Activated naive CD8-positive, alpha-beta T cell treated with anti-CD3 and anti-CD28 coated beads, Interleukin-2, amount 50 U/mL, for 16 hours (primary cell): Measurements from ENCODE around the gene NFE2L3.
"Not testable (repeated sequence)": the region's sequence is repeated elsewhere in the genome, so short reads cannot be mapped to it uniquely, and the experiment has no call there.

Experiments used
- DNase-seq: peaks from one replicate; pipeline ENCODE4 v3.0.0-alpha.2; 2020; ENCODE audit warnings: low read depth, low spot score

NFE2L3 gene

DNA sequence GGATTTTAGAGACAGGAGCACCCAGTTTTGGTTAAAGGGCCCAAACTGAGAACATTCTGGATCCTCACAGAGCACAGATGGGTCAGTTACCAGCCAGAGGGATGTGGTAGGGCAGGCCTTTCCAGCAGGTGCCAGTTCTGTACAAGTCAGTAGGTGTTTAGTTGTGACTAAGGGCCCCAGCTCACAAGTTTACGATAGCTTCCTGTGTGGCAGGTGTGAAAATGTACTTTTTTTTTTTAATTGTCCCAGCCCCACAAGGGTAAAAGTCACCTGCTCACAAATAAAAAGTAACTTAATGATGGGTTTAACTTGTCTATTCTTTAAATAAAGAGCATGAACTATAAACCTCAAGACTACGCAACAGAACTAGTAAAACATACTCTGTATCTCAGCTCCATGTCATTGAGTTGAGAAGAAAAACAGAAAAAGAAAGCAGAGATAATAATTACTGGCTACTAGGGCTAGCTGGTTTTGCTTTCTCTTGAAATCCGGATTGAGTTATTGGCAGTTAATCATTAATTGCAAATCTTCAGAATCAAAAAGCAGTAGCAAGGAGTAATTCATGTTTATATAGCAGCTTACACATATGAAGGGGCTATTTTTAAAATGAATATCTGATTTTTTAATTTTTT, 15.4 kb downstream of the NFE2L3 start:
- no peak for DNase-seq

DNA sequence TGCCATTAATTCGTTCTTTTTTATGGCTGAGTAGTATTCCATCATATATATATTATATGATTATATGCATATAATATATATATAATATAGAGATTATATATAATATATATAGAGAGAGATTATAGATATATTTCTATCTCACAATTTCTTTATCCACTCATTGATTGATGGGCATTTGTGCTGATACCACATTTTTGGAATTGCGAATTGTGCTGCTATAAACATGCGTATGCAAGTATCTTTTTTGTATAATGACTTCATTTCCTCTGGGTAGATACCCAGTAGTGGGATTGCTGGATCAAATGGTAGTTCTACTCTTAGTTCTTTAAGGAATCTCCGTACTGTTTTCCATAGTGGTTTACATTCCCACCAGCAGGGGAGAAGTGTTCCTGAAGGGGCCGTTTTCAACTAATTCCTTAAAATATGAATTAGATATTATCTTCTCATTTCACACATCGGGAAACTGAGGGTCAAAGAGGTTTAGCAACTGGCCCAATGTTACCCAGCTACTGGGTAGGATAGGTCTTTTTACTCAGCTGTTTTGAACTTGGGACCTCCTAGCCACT, 16.5 kb downstream of the NFE2L3 start:
- DNase-seq: no peak

DNA sequence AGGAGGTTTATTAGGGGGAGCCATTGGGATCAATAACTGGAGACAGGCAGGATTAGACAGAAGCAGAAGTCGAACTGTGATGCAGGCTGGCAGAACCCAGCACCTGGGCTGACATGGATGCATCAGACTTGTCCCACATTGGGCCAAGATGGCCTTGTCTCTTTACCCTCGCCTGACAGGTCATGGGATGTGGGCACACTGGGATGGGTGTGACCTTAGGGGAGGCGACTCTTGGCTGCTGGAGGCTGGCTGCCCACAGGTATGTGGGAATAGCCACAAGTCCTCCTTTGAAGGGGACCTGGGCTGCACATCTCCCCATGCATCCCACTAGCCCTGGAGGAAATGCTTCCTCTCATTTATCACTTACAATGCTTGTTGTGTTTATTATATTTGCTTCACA, 17.3 kb downstream of the NFE2L3 start:
- no peak for DNase-seq

DNA sequence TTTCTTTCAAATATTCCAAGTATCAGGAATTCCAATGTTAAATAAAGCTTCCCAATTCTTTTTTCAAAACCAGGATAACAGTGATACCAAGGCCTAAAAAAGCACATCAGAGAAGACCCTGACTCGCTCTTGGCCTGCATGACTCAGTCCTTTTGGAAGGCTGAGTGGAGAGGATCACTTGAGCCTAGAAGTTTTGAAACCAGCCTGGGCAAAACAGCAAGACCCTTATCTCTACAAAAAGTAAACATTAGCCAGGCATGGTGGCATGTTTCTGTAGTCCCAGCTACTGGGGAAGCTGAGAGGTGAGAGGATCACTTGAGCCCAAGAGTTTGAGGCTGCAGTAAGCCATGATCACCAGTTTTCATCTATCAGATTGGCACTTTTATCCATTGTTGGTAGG, 18.7 kb downstream of the NFE2L3 start:
- DNase-seq: no peak

DNA sequence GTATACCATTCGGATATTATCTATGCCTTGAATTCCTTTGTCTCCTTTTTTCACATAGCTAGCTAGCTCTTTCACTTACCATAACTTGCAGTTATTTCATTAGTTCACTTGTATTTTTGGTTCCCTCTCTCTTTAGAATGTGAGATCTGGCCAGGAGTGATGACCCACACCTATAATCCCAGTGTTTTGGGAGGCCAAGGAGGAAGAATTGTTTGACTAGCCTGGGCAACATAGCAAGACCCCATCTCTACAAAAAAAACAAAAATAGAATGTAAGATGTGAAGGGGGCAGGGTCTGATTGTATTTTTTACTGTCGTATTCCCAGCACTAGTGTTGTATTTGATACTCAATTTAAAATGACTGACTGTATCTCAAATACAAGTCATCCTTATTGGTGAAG, 19.6 kb downstream of the NFE2L3 start:
- DNase-seq: no peak

DNA sequence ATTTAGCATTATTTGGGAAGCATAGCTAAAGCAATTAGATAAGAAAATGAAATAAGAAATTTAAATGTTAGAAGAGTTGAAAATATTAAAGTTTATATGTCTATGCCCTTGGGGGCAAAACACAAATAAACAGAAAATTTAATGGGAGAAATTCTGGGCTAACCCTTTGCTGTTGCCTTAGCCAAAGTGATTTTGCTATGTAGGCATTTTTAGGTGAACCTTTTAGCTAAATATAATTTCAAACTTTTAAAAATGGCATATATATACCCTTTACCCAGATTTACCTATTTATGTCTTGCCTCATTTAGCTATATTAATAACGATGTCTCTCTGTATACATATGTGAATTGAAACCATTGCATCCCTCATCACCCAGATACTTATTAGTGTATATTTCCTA, 20.1 kb downstream of the NFE2L3 start:
- no peak for DNase-seq

DNA sequence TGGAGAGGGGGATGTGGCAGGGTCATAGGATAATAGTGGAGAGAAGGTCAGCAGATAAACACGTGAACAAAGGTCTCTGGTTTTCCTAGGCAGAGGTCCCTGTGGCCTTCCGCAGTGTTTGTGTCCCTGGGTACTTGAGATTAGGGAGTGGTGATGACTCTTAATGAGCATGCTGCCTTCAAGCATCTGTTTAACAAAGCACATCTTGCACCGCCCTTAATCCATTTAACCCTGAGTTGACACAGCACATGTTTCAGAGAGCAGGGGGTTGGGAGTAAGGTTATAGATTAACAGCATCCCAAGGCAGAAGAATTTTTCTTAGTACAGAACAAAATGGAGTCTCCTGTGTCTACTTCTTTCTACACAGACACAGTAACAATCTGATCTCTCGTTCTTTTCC, 23.9 kb downstream of the NFE2L3 start:
- DNase-seq: not testable (repeated sequence)

DNA sequence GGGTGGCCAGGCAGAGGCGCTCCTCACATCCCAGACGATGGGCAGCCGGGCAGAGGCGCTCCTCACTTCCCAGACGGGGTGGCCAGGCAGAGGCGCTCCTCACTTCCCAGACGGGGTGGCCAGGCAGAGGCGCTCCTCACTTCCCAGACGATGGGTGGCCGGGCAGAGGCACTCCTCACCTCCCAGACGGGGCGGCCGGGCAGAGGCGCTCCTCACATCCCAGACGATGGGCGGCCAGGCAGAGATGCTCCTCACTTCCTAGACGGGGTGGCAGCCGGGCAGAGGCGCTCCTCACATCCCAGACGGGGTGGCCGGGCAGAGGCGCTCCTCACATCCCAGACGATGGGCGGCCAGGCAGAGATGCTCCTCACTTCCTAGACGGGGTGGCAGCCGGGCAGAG, 24.7 kb downstream of the NFE2L3 start:
- not testable (repeated sequence) for DNase-seq

DNA sequence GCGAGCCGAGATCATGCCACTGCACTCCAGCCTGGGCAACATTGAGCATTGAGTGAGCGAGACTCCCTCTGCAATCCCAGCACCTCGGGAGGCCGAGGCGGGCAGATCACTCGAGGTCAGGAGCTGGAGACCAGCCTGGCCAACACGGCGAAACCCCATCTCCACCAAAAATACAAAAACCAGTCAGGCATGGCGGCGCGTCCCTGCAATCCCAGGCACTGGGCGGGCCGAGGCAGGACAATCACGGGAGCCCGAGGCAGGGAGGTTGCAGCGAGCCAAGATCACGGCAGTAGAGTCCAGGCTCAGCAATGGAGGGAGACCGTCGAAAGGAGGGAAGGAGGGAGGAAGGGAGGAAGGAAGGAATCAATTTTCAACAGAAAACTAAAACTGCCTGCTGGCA, 25.3 kb downstream of the NFE2L3 start:
- not testable (repeated sequence) for DNase-seq

DNA sequence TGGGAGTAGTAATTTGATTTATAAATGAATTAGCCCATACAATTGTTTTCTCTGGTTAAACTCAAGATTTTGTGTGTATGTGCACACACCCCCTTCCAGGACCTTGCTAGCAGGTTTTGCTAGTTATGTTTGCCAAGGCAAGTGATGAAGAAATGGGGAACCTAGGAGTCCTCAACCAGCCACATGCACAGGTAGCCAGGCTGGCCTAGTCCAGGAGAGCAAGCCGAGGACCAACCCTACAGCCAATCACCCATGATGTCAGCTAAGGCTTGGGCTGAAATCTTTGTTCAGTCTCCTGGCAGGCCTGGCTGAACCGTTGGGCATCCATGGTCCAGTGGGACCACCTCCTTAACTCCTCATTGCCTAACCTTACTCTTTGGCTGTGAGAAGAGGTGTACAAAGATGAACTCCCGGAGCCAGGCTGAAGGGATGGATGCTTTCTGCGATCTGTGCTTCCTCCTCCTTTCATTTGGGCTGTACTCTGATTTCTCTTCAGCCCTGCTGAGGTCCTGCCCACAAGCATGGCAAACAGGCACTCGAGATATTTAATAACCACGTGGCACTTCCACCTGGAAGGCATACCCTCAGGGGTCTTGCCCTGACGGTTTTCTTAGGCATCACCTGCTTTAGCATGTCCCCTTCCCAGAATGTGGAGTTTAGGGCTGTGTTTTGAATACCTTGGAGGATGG, 26.4 kb downstream of the NFE2L3 start:
- no peak for DNase-seq

DNA sequence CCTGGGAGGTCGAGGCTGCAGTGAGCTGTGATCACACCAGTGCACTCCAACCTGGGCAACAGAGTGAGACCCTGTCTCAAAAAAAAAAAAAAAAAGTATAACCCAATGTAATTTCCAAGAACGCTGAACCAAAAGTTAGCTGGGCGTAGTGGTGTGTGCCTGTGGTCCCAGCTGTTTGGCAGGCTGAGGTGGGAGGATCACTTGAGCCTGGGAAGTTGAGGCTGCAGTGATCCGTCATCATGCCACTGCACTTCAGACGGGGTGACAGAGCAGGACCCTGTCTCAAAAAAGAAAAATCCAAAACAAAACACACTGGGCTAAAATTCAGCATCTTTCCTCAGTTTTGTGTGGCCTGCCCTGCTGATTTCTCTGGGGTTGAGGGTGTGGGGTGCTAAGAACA, 27.4 kb downstream of the NFE2L3 start:
- no peak for DNase-seq

DNA sequence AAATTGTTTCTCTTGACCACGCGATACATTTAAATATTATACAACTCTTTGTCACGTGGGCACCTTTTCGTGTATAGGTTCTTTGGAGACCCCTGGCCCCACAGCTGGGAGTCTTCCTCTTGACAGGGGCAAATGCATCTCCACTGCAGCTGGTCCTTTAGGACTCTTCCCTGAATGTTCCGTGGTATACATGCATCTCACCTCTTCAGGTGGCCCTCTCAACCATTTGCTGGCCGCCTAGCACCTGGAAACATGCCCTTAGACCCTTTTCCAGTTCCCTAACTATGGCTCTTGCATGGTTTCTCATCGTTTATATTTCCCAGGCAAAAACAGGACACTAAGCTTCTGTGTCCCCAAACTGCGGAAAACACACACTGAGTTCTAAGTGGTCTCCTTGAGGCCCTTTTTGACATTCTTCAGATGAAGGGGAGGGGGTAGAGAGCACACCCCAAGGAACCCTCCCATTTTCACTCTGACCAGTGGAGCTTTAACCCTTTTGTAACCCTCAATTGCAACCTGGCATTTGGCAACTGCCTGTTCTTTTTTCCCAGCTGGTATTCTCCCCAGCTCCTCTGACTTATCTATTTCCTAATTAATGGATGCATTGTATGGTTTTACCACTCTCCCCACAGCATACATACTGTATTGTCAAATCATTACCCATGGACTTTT, 28.0 kb downstream of the NFE2L3 start:
- DNase-seq: no peak

DNA sequence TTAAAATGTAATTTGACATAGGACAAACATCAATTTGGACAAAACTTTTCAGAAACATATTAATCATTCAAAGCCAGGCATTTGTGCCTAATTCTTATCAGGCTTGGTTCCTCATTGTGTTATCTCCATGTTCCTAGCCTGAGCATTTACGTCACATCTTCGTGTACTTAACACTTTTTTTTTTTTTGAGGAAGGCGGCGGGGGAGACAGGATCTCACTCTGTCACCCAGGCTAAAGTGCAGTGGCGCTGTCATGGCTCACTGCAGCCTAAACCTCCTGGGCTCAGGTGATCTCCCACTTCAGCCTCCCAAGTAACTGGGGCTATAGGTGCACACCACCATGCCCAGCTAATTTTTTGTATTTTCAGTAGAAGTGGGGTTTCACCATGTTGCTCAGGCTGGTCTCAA, 28.8 kb downstream of the NFE2L3 start:
- DNase-seq: no peak

DNA sequence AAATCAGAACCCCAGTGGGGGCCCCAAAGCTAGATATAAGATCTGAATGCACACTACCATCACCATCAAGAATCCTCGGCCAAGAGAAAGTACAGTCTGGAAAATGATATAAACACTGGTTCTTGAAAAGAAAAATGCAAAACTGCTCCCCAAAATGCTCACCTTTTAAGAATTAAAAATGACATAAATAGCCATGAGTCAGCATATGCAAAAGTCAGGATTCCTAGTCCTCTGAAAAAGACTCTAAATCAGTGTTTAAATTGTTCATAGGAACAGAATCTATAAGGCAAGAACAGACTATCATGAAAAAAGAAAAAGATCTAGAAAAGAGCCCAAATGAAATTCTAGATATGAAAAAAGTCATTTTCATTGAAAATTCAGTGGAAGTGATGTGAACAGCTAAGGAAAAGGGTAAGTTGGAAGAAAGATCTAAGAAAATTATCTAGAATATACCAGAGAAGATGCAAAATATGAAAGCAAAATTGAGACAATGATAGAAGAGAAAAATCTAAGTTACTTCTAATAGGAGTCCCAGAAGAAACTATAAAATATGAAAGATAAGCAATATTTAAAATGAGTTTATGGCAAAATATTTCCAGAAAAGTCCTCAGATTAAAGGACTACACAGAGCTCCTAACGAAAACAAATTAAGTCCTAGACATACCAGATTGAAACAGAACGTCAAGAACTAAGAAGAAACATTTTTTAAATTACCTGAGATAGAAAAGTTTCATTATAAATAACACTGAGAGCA, 29.7 kb downstream of the NFE2L3 start:
- DNase-seq: no peak

DNA sequence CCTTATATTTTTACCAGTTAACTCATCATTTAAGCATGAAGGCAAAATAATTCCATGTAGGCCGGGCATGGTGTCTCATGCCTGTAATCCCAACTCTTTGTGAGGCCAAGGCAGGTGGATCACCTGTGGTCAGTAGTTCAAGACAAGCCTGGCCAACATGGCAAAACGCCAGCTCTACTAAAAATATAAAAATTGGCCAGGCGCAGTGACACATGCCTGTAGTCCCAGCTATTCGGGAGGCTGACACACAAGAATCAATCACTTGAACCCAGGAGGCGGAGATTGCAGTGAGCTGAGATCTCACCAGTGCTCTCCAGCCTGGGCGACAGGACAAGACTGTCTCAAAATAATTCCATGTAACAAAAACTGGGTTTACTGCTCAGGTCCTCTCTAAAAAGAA, 30.3 kb downstream of the NFE2L3 start:
- no peak for DNase-seq

DNA sequence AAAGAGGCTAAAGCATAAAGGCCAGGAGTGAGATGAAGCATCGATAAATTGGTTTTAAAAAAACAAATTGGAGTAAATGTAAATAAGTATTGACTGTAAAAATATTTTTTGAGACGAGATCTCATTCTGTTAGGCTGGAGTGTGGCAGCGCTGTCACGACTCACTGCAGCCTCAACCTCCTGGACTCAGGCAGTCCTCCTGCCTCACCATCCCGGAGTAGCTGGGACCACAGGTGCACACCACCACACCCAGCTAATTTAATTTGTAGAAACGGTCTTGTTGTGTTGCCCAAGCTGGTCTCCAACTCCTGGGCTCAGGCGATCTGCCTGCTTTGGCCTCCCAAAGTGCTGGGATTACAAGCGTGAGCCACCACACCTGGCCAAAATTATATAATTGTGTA, 30.7 kb downstream of the NFE2L3 start:
- no peak for DNase-seq

DNA sequence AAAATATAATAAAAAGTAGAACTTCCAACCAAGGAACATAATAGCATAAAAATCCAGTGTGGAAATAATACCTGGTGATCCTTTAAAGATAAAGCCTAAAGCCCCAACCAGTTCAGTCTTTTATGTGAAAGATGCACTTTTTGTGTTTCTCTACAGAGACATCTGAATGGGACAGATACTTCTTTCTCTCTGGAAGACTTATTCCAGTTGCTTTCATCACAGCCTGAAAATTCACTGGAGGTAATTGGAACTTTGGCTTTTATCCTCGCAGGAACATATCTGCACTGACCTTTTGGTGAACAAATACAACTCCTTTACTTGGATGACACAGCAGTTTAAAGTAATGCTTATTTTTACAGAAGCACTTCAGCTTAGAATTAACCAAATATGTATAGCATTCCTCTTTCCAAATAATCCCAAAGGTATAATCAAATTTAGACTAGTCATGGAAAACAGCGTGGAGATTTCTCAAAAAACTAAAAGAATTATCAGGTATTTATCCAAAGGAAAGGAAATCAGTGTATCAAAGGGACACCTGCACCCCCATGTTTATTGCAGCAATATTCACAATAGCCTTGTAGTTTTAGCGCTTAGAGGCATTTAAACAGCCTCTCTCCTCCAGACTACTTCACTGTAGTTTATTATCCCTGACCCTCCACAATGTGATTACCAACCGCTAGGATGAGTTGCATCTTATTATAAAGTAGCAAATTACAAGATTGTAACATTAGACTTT, 31.7 kb downstream of the NFE2L3 start:
- no peak for DNase-seq

DNA sequence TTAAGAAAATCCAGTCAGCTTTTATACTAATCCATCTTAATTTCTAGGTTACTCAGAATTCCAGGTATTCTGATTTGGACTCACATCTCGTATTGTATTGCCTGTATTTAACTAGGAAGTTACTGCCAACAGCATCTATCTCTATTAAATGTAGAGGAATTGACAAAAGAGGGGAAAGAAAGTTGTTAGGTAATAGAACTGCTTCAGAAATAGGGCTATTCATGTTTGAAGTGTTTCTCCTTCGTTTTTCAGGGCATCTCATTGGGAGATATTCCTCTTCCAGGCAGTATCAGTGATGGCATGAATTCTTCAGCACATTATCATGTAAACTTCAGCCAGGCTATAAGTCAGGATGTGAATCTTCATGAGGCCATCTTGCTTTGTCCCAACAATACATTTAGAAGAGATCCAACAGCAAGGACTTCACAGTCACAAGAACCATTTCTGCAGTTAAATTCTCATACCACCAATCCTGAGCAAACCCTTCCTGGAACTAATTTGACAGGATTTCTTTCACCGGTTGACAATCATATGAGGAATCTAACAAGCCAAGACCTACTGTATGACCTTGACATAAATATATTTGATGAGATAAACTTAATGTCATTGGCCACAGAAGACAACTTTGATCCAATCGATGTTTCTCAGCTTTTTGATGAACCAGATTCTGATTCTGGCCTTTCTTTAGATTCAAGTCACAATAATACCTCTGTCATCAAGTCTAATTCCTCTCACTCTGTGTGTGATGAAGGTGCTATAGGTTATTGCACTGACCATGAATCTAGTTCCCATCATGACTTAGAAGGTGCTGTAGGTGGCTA, 32.5 kb downstream of the NFE2L3 start:
- DNase-seq: not testable (repeated sequence)

DNA sequence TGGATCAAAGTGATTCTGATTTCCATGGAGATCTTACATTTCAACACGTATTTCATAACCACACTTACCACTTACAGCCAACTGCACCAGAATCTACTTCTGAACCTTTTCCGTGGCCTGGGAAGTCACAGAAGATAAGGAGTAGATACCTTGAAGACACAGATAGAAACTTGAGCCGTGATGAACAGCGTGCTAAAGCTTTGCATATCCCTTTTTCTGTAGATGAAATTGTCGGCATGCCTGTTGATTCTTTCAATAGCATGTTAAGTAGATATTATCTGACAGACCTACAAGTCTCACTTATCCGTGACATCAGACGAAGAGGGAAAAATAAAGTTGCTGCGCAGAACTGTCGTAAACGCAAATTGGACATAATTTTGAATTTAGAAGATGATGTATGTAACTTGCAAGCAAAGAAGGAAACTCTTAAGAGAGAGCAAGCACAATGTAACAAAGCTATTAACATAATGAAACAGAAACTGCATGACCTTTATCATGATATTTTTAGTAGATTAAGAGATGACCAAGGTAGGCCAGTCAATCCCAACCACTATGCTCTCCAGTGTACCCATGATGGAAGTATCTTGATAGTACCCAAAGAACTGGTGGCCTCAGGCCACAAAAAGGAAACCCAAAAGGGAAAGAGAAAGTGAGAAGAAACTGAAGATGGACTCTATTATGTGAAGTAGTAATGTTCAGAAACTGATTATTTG, 33.3 kb downstream of the NFE2L3 start:
- DNase-seq: no peak

DNA sequence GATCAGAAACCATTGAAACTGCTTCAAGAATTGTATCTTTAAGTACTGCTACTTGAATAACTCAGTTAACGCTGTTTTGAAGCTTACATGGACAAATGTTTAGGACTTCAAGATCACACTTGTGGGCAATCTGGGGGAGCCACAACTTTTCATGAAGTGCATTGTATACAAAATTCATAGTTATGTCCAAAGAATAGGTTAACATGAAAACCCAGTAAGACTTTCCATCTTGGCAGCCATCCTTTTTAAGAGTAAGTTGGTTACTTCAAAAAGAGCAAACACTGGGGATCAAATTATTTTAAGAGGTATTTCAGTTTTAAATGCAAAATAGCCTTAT, 33.8 kb downstream of the NFE2L3 start:
- DNase-seq: no peak
